ENCODE measurements around the gene GCNT3. TPM values are rescaled to one million over a fixed set of nuclear protein-coding genes. Genes with fewer than 3 reads are reported as not detected.

GCNT3 gene
- total RNA-seq = not detected in 2 replicates

GRCh38 chr15:59611276-59612260 lies at the start of gene GCNT3:
Gene GCNT3 (plus strand): TSS chr15:59611783. CDS start chr15:59618239, 6,456 bp downstream.
- intact Hi-C loops (cut with micrococcal nuclease) = no loop called here

GRCh38 chr15:59562448-59563186 lies 49.0 kb upstream of the GCNT3 start:
- intact Hi-C loops (cut with micrococcal nuclease) = no loop called here

GRCh38 chr15:59565299-59565698 lies 46.3 kb upstream of the GCNT3 start:
- intact Hi-C loops (cut with micrococcal nuclease) = no loop called here

DNA sequence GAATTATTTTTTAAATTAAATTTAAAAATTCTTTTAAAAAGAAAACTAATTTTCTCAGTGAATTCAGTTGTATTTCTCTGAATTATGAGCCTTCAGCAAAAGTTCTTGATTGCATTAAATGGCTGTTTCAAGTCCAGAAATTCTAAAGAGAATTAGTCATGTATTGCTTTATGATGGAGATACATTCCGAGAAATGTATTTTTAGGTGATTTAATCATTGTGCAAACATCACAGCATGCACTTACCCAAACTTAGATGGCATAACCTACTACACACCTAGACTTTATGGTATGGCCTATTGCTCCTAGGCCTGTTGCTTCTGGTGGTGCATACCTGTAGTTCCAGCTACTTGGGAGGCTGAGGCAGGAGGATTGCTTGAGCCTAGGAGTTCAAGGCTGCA lies 44.3 kb upstream of the GCNT3 start:
- intact Hi-C loops (cut with micrococcal nuclease) = no loop called here

GRCh38 chr15:59569477-59569876 lies 42.1 kb upstream of the GCNT3 start:
- intact Hi-C loops (cut with micrococcal nuclease) = no loop called here

GRCh38 chr15:59570315-59570714 lies 41.3 kb upstream of the GCNT3 start:
- intact Hi-C loops (cut with micrococcal nuclease) = no loop called here

DNA sequence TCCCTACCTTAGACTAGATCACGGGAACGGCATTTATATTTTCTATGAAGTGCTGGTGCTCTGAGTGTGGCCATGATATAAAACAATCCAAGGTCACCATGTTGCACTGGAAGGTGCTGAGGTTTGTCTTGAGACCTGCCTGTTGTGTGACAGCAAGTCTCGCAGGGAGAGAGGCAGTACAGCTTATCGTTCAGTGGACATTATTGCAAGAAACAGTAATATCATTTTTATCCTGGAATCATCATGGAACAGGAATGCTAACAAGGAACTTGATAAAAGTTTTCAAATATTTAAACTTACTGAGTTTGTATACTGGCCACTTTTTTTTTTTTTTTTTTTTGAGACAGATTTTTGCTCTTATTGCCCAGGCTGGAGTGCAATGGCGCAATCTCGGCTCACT lies 40.0 kb upstream of the GCNT3 start:
- intact Hi-C loops (cut with micrococcal nuclease) = no loop called here

- intact Hi-C loops (cut with micrococcal nuclease) = no loop called here
These were observed 28.5 kb upstream of the GCNT3 start for GRCh38 chr15:59583088-59583487.

DNA sequence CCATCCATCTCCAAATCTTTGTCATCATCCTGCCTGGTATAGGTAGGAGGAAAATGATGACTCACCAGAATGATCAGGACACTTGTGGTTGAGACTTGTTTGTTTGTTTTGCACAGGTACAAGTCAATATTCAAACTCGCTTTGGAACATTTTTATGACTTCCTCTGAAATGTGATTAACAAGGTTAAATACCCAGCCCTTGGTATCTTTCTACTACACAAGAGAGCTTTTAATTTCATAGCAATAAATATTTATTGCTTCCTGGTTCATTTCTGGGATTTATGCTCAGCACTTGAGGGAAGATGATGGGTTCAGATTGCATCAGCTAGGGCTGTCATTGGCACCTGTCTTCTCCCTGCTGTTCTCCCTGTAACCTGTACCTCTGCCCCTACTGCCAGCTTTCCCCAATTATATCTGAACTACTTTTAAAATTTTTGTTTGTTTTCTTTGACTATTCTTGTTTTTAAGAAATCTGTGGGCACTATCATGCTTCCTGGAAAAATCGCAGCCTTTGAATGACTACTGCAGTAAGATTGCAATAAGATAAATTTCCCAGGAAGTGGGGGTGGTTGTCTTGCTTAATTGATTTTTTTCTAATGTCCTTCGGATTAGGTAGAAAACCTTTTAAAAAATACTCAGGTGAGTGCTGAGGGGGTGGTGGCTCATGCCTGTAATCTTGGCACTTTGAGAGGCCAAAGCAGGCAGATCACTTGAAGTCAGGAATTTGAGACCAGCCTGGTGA lies 24.3 kb upstream of the GCNT3 start:
- intact Hi-C loops (cut with micrococcal nuclease) = no loop called here

GRCh38 chr15:59590027-59590426 lies 21.6 kb upstream of the GCNT3 start:
- intact Hi-C loops (cut with micrococcal nuclease) = no loop called here

DNA sequence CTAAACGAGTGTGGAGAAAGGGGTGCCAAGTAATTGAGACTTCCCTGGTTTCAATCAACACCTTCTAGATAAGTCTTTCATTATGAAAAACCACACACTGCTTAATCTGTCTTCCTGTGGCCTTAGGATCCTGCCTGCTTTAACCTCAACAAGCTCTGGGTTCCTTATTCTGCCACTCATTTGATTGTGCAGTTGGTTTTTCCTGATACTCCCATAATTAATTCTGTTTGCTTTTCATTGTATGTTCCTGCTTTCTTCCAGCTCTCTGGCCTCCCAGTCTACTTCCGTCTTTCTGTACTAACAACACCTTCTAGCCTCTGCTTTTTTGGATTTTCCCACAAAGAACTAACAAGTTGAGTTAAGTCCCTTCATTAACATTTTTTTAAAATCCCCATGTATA lies 20.2 kb upstream of the GCNT3 start:
- intact Hi-C loops (cut with micrococcal nuclease) = no loop called here

DNA sequence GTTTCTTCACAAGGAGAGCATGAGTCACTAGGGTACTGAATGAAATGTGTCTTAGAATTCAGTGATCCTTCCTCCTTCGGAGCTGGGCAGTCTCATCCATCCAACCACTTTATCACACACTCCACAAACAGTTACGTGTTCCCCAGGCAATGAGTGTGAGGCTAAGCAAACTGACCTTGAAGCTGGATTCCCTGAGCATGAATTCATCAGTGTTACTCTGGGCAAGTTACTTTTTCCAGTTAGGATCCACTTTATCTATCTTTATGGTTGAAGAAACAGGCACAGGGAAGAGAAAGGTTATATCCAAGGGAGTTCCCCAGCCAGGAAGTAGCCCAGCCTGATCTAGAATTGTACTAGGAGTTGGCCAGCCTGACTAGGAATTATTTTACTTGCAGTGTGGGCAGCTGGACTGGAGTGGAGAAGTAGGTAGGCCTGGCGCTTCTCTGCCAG lies 17.1 kb upstream of the GCNT3 start:
- intact Hi-C loops (cut with micrococcal nuclease) = no loop called here

- intact Hi-C loops (cut with micrococcal nuclease) = no loop called here
These were observed 16.6 kb upstream of the GCNT3 start for GRCh38 chr15:59594991-59595390.

GRCh38 chr15:59595434-59595915 lies 16.1 kb upstream of the GCNT3 start:
- intact Hi-C loops (cut with micrococcal nuclease) = no loop called here

DNA sequence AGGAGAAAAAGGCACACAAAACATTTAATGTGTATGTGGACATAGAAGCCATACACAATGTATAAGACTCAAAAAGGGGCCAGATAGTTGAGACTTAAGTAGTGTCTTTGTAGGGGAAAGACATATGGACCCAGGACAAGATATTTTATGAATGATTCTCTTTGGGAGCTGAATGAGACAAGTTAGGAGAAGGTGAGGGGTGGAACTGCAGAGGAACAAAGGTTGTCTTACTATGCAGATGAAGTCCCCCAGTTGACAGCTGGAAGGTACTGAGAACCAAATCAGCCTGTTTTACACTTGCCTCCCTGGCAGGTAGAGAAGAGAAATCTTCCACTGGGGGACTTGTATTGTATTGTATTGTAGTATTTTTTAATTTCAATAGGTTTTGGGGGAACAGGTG lies 14.9 kb upstream of the GCNT3 start:
- intact Hi-C loops (cut with micrococcal nuclease) = no loop called here

GRCh38 chr15:59598461-59598860 lies 13.1 kb upstream of the GCNT3 start:
- intact Hi-C loops (cut with micrococcal nuclease) = no loop called here

- intact Hi-C loops (cut with micrococcal nuclease) = no loop called here
These were observed 5.6 kb upstream of the GCNT3 start for GRCh38 chr15:59605994-59606393.

GRCh38 chr15:59609730-59610712 lies 1.6 kb upstream of the GCNT3 start:
- intact Hi-C loops (cut with micrococcal nuclease) = no loop called here

DNA sequence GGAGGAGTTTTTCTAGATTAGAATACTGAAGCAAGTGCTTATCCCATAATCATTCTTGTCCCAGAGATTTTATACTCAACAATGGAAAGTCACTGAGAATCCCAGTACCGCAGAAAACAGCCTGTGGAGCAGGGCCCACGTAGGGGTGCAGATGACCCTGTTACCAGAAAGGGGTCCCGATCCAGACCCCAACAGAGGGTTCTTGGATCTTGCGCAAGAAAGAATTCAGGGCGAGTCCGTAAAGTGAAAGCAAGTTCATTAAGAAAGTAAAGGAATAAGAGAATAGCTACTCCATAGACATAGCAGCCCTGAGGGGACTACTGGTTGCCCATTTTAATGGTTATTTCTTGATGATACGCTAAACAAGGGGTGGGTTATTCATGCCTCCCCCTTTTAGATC lies 2.6 kb downstream of the GCNT3 start:
- intact Hi-C loops (cut with micrococcal nuclease) = no loop called here

DNA sequence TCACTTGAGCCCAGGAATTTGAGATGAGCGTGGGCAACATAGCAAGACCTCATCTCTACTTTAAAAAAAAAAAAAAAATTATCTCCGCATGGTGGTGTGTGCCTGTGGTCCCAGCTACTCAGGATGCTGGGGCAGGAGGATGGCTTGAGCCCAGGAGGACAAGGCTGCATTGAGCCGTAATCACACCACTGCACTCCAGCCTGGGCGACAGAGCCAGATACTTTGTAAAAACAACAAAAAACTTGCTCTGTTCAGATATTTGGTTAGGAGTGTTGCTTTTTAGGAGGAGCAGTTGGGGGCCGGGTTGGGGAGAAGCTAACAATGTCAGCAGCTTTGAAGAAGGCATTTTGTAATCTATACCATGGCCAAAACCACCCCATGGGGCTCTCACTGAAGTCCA lies 4.1 kb downstream of the GCNT3 start:
- intact Hi-C loops (cut with micrococcal nuclease) = no loop called here

Measured in T-helper 2 cell treated with Interferon-gamma antibody and Interleukin-4, amounts not matched to agents 100 ng/mL and 5 ng/mL, for 36 hours (primary cell).